Endodermal cell (in vitro differentiated cells): ENCODE data around the gene FNDC3A. TPM values are rescaled to one million over a fixed set of nuclear protein-coding genes. Genes with fewer than 3 reads are reported as not detected.

Source experiments
- DNase-seq: peaks from one replicate; pipeline ENCODE4 v3.0.0-alpha.2; 2017
- H3K27ac ChIP-seq: 2 replicates; pipeline ENCODE4 v1.5.1; 2013; ENCODE audit warnings: mild to moderate bottlenecking, low read depth, low read length, moderate library complexity
- H3K27me3 ChIP-seq: 2 replicates; pipeline ENCODE4 v1.6.1; 2013; ENCODE audit warnings: mild to moderate bottlenecking, low read length, moderate library complexity; ENCODE audit not compliant: insufficient read depth, control insufficient read depth, poor library complexity, severe bottlenecking
- H3K36me3 ChIP-seq: 2 replicates; pipeline ENCODE4 v1.7.0; 2013; ENCODE audit warnings: mild to moderate bottlenecking, low read length, moderate library complexity; ENCODE audit not compliant: control insufficient read depth, insufficient read depth
- H3K4me1 ChIP-seq: one replicate; pipeline ENCODE4 v1.7.0; 2013; ENCODE audit warnings: low read length; ENCODE audit not compliant: control insufficient read depth, insufficient read depth
- H3K4me3 ChIP-seq: 2 replicates; pipeline ENCODE4 v1.5.1; 2013; ENCODE audit warnings: mild to moderate bottlenecking, low read length, moderate library complexity
- H3K9ac ChIP-seq: 2 replicates; pipeline ENCODE4 v1.6.1; 2013; ENCODE audit warnings: mild to moderate bottlenecking, low read length, moderate library complexity; ENCODE audit not compliant: poor library complexity, severe bottlenecking; ENCODE audit errors: extremely low read depth
- H3K9me3 ChIP-seq: 2 replicates; pipeline ENCODE4 v1.6.1; 2013; ENCODE audit warnings: mild to moderate bottlenecking, low read length, moderate library complexity; ENCODE audit not compliant: control insufficient read depth
- H3K27ac Mint-ChIP-seq: 2 replicates; pipeline ENCODE4 v1.8.0; 2020; ENCODE audit warnings: mixed read lengths
- H3K27me3 Mint-ChIP-seq: 2 replicates; pipeline ENCODE4 v1.8.0; 2021; ENCODE audit warnings: mild to moderate bottlenecking, mixed read lengths; ENCODE audit not compliant: insufficient read depth
- H3K36me3 Mint-ChIP-seq: 2 replicates; pipeline ENCODE4 v1.8.0; 2020; ENCODE audit warnings: low read depth, mixed read lengths
- H3K4me1 Mint-ChIP-seq: 2 replicates; pipeline ENCODE4 v1.8.0; 2020; ENCODE audit warnings: mixed read lengths
- H3K4me3 Mint-ChIP-seq: 2 replicates; pipeline ENCODE4 v1.8.0; 2020; ENCODE audit warnings: mild to moderate bottlenecking, moderate library complexity, mixed read lengths
- H3K9me3 Mint-ChIP-seq: 2 replicates; pipeline ENCODE4 v1.8.0; 2020; ENCODE audit warnings: mild to moderate bottlenecking, mixed read lengths
- CTCF ChIP-seq: fragments of 200-600 bp; sonication (generic); conservative IDR thresholded peaks from 2 replicates; pipeline ENCODE4 v1.5.0; 2021; ENCODE audit warnings: antibody characterized with exemption, mild to moderate bottlenecking
- WGBS, 2 experiments: methylation state at CpG; one replicate each; pipeline versions ENCODE4 v1.1.5 to v1.1.7; 2013; ENCODE audit warnings: missing lambda C conversion rate in 2 of 2, mixed read lengths in 1 of 2; ENCODE audit not compliant: insufficient coverage in 1 of 2, insufficient read length in 1 of 2; 5-methylcytosine and 5-hydroxymethylcytosine counted together
- total RNA-seq, 2 donors: library from RNA; stranded (reverse); fragmentation: NEBNext Ultra II Directional in 1 of 2; extraction: Animal tissue kit (Norgen Biotek cat#: 25700) in 1 of 2; gene quantifications; 2 replicates in 1 of 2; 3 replicates in 1 of 2; pipeline ENCODE4 v1.2.1, GENCODE V29; 2021

Gene FNDC3A
- total RNA-seq, 2 donors from 2014 or later, result 42.2 to 42.8 TPM

- H3K9me3 Mint-ChIP-seq, result peaks cover 26% of the 10 kb centered on the region
- no peaks in the 10 kb centered on the region for H3K4me1 Mint-ChIP-seq
- H3K36me3 Mint-ChIP-seq, result peaks cover 36% of the 10 kb centered on the region
- no peak overlapping the region for H3K4me3 Mint-ChIP-seq
- Histone ChIP-seq H3K4me1 (no peaks in the 10 kb centered on the region), H3K4me3 (no peak overlapping the region), H3K36me3 (no peaks in the 10 kb centered on the region), H3K27me3 (no peaks in the 10 kb centered on the region), H3K27ac (no peak overlapping the region), H3K9me3 (peaks cover 32% of the 10 kb centered on the region), H3K9ac (no peak overlapping the region)
- H3K27me3 Mint-ChIP-seq, result no peaks in the 10 kb centered on the region
- TF ChIP-seq CTCF, result no peak
- no CpG with 5 or more reads among the region's 1 CpG for WGBS, 2 experiments
- H3K27ac Mint-ChIP-seq, result no peak overlapping the region
- no peak for DNase-seq
Measured at GRCh38 chr13:48990900-48991299, 15.2 kb downstream of the FNDC3A start.

- no peak overlapping the region for H3K4me3 Mint-ChIP-seq
- no peaks in the 10 kb centered on the region for H3K27me3 Mint-ChIP-seq
- no peak overlapping the region for H3K27ac Mint-ChIP-seq
- no peak overlapping the region for H3K9ac ChIP-seq
- peaks cover 49% of the 10 kb centered on the region for H3K36me3 Mint-ChIP-seq
- peaks cover 4% of the 10 kb centered on the region for H3K36me3 ChIP-seq
- H3K4me1 Mint-ChIP-seq, result no peaks in the 10 kb centered on the region
- H3K4me1 ChIP-seq, result no peaks in the 10 kb centered on the region
- H3K27ac ChIP-seq, result no peak overlapping the region
- H3K4me3 ChIP-seq, result no peak overlapping the region
- no peak for DNase-seq
- H3K9me3 ChIP-seq, result peaks cover 30% of the 10 kb centered on the region
- no peaks in the 10 kb centered on the region for H3K27me3 ChIP-seq
- TF ChIP-seq CTCF, result no peak
- H3K9me3 Mint-ChIP-seq, result peaks cover 26% of the 10 kb centered on the region
Measured at GRCh38 chr13:48993150-48993549, 17.4 kb downstream of the FNDC3A start.

- peaks cover 56% of the 10 kb centered on the region for H3K36me3 Mint-ChIP-seq
- no peak for TF ChIP-seq CTCF
- H3K27ac Mint-ChIP-seq, result no peak overlapping the region
Measured at GRCh38 chr13:48994706-48995105, 19.0 kb downstream of the FNDC3A start.

More at GRCh38 chr13:48994706-48995105, 19.0 kb downstream of the FNDC3A start:
- WGBS, 2 experiments, result 100% methylated on average over 2 of the region's 2 CpGs; no CpG with 5 or more reads in 1 of the 2 experiments
- H3K27ac ChIP-seq, result no peak overlapping the region
- H3K9me3 ChIP-seq, result peaks cover 35% of the 10 kb centered on the region
- peaks cover 33% of the 10 kb centered on the region for H3K9me3 Mint-ChIP-seq
- DNase-seq, result no peak
- H3K4me3 ChIP-seq, result no peak overlapping the region
- no peaks in the 10 kb centered on the region for H3K4me1 Mint-ChIP-seq
- H3K36me3 ChIP-seq, result peaks cover 8% of the 10 kb centered on the region
- H3K9ac ChIP-seq, result no peak overlapping the region
- H3K4me1 ChIP-seq, result no peaks in the 10 kb centered on the region
- no peak overlapping the region for H3K4me3 Mint-ChIP-seq
- H3K27me3 ChIP-seq, result no peaks in the 10 kb centered on the region
- H3K27me3 Mint-ChIP-seq, result no peaks in the 10 kb centered on the region
